DMS153 (cell line): Measurements from ENCODE around the gene IRAK2.
"Not testable (repeated sequence)": the region's sequence is repeated elsewhere in the genome, so short reads cannot be mapped to it uniquely, and the experiment has no call there.

Experiments
- DNase-seq: peaks from one replicate; lab custom pipeline; 2025; lab: John Stamatoyannopoulos, UW

IRAK2 gene

GRCh38 chr3:10253731-10254130, 89.0 kb downstream of the IRAK2 start:
- DNase-seq = no peak

GRCh38 chr3:10255835-10256234, 91.1 kb downstream of the IRAK2 start:
- no peak for DNase-seq

GRCh38 chr3:10259036-10259435, 94.3 kb downstream of the IRAK2 start:
- no peak for DNase-seq

- DNase-seq = no peak
Measured at GRCh38 chr3:10259798-10260197, 95.1 kb downstream of the IRAK2 start.

- DNase-seq = no peak
Measured at GRCh38 chr3:10260211-10260701, 95.5 kb downstream of the IRAK2 start.

- DNase-seq = no peak
Measured at GRCh38 chr3:10262027-10262426, 97.3 kb downstream of the IRAK2 start.

GRCh38 chr3:10263646-10264363, 99.1 kb downstream of the IRAK2 start:
- no peak for DNase-seq

- no peak for DNase-seq
Measured at GRCh38 chr3:10265833-10266232, 101.1 kb downstream of the IRAK2 start.

- not testable (repeated sequence) for DNase-seq
Measured at GRCh38 chr3:10266936-10267335, 102.2 kb downstream of the IRAK2 start.

GRCh38 chr3:10268116-10268515, 103.4 kb downstream of the IRAK2 start:
- no peak for DNase-seq

- DNase-seq = no peak
Measured at GRCh38 chr3:10268930-10269329, 104.2 kb downstream of the IRAK2 start.

- no peak for DNase-seq
Measured at GRCh38 chr3:10269443-10269842, 104.7 kb downstream of the IRAK2 start.

- not testable (repeated sequence) for DNase-seq
Measured at GRCh38 chr3:10272476-10272875, 107.8 kb downstream of the IRAK2 start.

- no peak for DNase-seq
Measured at GRCh38 chr3:10272977-10273376, 108.3 kb downstream of the IRAK2 start.

- no peak for DNase-seq
Measured at GRCh38 chr3:10273702-10274305, 109.1 kb downstream of the IRAK2 start.

GRCh38 chr3:10274601-10275000, 109.9 kb downstream of the IRAK2 start:
- no peak for DNase-seq

GRCh38 chr3:10277115-10277625, 112.5 kb downstream of the IRAK2 start:
- DNase-seq = no peak

GRCh38 chr3:10278501-10278900, 113.8 kb downstream of the IRAK2 start:
- no peak for DNase-seq

GRCh38 chr3:10279384-10280176, 114.9 kb downstream of the IRAK2 start:
- DNase-seq = no peak

GRCh38 chr3:10280177-10280529, 115.4 kb downstream of the IRAK2 start:
- no peak for DNase-seq

- no peak for DNase-seq
Measured at GRCh38 chr3:10280571-10280970, 115.9 kb downstream of the IRAK2 start.

- no peak for DNase-seq
Measured at GRCh38 chr3:10281951-10282350, 117.2 kb downstream of the IRAK2 start.

GRCh38 chr3:10283638-10284037, 118.9 kb downstream of the IRAK2 start:
- DNase-seq = no peak
